ENCODE data around the gene CBR3.

CBR3 gene

GRCh38 chr21:36195613-36196012, 60.7 kb downstream of the CBR3 start:
- DNase-seq (ENCODE audit: low read depth) = no peak

More at GRCh38 chr21:36195613-36196012, 60.7 kb downstream of the CBR3 start:
- no peak for TF ChIP-seq CTCF (conservative IDR thresholded peaks at IDR 0.05; ENCODE audit: control insufficient read depth, insufficient read depth, low read depth, low read length)
- no peak overlapping the region for H3K4me3 ChIP-seq (ENCODE audit: control insufficient read depth, low read depth, low read length)

Data from fibroblast of mammary gland (primary cell).